CD4-positive, alpha-beta T cell treated with Interleukin-15 for 4 hours (primary cell): Measurements from ENCODE around the gene SLC18A2.

Source experiments
- DNase-seq: peaks from one replicate; pipeline ENCODE4 v3.0.0-alpha.2; 2020; ENCODE audit warnings: low spot score

SLC18A2 gene

GRCh38 chr10:117237401-117237991, 3.4 kb upstream of the SLC18A2 start:
- DNase-seq, result no peak

DNA sequence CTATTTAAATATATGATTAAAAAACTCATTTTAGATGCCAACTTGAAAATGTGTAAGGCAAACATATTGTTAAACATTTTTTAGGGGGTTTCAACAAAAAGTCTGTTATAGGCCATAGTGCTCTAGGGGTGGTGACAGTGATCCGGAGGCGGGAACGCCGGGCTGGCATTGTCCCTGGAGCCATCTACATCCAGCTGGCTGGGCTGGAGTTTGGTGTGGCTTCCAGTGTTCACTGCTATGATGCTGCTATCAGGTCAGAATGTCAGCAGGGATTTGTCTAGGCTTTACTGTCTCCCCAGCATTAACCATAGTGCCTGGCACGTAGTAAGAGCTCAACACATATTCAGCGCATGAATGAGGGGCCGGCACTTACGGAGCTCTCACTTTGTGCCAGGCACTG, 1.9 kb upstream of the SLC18A2 start:
- no peak for DNase-seq

DNA sequence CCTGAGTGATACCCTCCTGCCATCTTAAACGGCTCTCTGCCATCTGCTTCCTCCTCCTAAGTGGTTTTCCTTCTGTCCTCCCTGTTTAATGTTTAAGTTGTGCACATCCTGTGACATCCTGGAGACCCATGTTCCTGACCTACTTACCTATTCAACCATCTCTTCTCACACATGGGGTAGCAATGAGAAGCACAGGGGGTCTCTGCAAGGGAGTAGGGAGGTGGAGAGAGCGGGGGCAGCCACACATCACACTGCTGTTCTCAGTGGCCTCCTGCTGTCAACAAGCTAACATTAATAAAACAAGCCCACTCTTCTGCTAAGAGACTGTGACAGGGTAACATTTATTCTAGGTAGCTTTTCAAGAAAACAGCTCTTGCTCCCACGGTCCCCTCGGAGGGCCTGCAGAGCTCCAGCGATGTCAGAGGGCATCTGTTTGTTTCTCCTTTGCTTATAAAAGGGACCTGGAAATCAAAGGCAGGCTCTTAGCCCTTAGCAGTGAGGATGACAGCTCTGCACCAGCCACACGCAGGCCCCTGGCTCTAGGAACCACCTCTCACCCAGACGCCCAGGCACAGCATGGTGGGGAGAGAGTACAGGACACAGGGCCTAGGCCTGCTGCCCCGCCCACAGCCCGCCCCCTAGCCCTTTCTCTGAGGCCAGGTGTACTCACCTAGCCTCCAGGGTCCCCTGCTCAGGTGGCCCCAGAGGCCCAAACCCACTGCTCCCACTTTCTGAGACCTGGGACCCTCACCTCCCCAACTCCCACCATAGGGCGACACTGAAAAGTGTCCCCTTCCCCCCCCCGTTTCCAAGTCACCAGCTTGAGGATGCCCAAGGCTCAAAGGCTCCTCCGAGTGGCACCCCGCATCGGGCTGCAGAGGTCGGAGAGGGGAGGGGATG, 943 bp upstream of the SLC18A2 start:
- no peak for DNase-seq

GRCh38 chr10:117241541-117242462, 888 bp downstream of the SLC18A2 start:
- DNase-seq, result no peak

GRCh38 chr10:117242463-117242832, 1.5 kb downstream of the SLC18A2 start:
- no peak for DNase-seq

GRCh38 chr10:117246997-117247671, 6.2 kb downstream of the SLC18A2 start:
- DNase-seq, result no peak

- no peak for DNase-seq
Observed at GRCh38 chr10:117248750-117249465, 8.0 kb downstream of the SLC18A2 start.

DNA sequence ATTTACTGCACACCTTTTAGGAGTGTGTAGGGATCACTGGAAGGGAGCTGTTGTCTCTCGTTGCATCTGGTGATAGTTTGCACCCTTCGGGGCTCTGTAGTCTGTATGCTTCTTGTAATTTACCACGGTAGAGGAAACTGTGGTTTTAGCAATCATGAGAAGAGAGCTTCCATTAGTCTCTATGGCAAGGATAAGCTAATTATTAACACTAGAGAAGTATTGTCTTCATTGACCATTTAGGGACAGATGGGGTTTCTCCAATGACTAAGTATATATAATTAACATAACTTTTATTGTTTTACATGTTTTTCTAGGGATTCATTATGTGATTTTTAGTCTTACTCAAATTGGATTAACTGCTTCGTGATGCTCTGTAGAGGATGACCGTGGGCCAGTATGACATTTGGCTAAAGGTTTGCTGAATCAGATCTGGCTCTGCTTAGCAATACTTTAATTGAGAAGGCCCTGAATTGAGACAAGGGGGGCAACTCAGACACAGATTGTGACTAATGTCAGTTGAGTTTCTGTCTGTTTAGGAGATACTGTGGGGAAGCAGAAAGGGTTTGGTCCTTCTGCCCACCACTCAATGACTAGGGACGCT, 8.7 kb downstream of the SLC18A2 start:
- no peak for DNase-seq

DNA sequence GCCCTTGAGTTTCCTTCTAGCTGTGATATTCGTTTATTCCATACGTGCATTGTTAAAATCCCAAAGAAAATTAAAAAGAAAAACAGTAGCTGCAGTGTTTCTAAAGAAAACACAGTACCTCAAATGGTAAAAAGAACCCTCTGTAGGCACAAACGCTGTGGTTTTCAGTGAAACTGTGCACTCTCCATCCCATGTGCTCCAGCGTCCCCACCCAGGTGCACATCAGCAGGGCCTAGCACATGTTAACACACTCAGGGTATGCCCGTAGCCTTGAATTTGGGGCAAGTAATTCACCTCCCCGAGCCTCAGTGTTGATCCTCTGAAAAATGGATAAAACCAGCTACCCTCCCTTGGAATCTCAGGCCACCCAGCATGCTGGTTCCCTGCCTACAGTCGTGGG, 9.5 kb downstream of the SLC18A2 start:
- no peak for DNase-seq

DNA sequence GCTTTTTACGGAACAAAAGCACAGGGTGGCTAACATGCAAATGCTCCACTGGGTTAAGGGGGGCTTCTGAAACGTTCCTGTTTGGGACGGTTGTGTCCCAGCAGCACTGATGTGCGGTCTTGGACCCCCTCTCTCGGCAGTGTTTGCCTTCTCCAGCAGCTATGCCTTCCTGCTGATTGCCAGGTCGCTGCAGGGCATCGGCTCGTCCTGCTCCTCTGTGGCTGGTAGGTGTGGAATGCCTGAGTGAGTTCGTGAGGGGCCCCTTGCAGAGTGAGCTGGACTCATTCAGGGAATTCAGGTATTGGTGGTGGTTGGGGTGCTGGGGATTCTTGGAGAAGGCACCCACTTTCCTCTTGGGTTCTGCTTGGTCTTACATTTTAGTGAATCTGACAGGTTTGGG, 13.0 kb downstream of the SLC18A2 start:
- DNase-seq, result no peak

DNA sequence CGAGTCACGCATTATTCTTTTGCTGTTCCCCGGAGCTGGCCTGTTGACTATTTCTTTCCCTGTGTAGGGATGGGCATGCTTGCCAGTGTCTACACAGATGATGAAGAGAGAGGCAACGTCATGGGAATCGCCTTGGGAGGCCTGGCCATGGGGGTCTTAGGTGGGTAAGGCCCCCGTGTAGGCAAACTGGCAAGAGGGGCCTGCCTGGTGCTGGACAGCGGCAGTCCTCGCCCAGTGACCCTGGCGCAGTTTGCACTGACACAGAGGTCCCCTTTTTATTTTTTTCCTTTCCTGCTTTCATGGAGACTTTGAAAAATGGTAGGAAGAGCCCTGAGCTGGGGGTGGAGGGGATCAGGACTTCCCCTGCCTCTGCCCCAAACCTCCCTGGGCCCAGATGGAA, 13.4 kb downstream of the SLC18A2 start:
- no peak for DNase-seq

- DNase-seq, result no peak
Observed at GRCh38 chr10:117254774-117255735, 14.1 kb downstream of the SLC18A2 start.

DNA sequence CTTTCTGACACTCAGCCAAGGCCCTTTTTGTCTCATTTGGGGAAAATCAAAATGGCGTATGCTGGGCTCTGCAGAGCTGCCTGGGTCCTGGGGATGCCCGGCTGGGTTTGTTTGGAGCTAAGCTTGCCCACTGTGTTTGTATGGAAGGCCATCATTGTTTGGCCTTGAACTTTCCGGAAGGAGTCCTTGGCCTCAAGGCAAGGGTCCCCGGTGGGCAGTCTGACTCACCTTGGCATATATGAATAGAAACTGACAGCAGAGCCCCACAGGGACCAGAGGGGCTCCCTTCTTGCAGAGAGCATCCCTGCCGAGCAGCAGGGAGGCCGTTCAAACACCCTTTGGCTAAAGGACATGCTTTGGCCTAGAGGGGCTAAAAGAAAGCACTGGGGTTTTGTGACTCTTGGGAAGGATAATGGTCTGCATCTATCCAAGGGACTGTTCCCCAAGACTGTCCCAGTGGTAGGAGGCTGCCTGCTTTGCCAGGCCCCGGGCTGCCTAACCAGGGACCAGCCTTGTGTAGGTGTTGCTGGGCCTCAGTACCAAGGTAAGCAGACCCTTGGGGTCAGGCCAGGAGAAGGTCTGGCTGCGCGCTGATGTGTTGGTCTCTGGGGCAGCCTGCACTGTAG, 15.0 kb downstream of the SLC18A2 start:
- DNase-seq, result no peak

DNA sequence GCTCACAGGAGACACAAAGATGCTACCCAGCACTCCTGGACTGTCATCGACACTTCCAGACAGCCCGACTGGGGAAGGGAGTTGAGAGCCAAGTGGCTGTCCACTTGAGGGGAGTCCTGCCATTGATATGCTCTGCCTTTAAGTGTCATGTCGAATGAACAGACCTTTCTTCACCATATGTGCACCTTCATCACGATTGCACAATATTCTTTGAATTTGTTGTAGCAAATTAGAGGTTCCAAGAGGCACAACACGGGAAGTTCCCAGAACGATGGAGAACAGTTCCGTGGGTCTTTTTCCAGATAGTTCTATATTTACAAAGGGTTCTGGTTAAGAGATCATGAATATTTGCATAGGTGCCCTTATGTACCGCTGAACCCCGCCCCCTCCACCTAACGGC, 16.0 kb downstream of the SLC18A2 start:
- no peak for DNase-seq

DNA sequence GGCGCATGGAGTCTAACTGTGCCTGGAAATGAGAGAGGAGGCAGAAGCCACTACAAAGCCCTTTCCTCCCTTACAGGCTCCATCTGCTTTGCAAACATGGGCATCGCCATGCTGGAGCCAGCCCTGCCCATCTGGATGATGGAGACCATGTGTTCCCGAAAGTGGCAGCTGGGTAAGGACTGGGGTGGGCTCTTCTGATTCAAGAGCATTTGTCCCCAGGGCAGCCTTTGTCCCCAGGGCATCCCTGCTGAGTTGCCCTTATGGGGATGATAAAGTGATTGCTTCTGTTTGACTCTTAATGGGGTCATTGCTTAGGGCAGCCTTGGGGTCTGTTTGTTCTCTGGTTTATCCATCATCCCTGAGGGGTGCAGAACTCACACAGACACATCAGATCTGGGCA, 16.8 kb downstream of the SLC18A2 start:
- DNase-seq, result no peak

- DNase-seq, result no peak
Observed at GRCh38 chr10:117259279-117259678, 18.4 kb downstream of the SLC18A2 start.

DNA sequence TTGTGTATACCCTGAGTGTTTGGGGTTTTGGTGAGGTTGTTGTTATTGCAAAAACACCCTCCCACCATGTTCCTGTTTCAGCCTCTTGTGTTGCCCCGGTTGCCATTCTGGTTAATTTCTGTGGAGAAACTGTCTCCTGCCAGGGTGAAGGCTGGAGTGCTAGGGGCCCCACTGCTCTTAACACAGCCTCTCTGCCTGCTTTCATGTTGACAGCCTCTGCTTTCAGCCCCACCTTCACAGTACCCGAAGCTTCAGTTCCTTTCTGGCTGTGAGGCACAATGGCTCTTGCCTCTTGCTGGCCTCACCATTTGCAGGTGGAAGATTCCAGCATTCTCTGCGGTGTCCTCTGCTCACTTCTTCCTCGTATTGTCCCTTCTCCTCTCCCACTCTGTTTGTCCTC, 19.2 kb downstream of the SLC18A2 start:
- DNase-seq, result no peak

GRCh38 chr10:117261501-117261900, 20.6 kb downstream of the SLC18A2 start:
- no peak for DNase-seq

- no peak for DNase-seq
Observed at GRCh38 chr10:117262291-117262902, 21.5 kb downstream of the SLC18A2 start.
